ENCODE data around the gene PDE7B. TPM values are rescaled to one million over a fixed set of nuclear protein-coding genes. Genes with fewer than 3 reads are reported as not detected.

The PDE7B gene
- total and polyA plus RNA-seq, 2 of the 8 experiments (the other 6 are each of a cell fraction or from before 2014, with no cell fraction given) = not detected

DNA sequence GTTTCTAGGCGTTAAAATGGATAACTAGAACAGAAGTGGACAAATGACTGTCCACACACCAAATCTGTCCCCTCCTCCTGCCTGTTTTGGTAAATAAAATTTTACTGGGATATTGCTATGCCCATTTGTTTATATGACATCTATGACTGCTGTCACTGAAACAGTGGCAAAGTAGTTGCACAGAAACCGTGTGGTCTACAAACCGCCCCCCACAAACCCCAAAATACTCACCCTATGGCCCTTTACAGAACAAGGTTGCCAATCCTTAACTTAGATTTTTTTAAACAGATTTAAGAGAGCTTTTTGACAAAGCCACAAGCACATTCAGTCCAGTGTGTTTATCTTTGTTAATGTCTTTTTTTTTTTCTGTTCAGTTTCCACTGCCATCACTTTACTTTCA, 260.8 kb downstream of the PDE7B start:
- Histone ChIP-seq H3K18ac (ENCODE audit: extremely low read depth, low read length) (no peak overlapping the region), H2BK15ac (ENCODE audit: low read length) (no peak overlapping the region), H3K4me1 (replicated peaks in 1 of 4; ENCODE audit: control insufficient read depth in 3 of 4, insufficient read depth in 4 of 4, low read length in 3 of 4) (no peaks in the 10 kb centered on the region; a peak in 1 of 7 replicates), H3K14ac (ENCODE audit: insufficient read length) (no peak overlapping the region), H2BK12ac (ENCODE audit: low read depth, low read length) (no peak overlapping the region), H3K56ac (replicated peaks; ENCODE audit: insufficient read length, low read depth, low read length) (no peak overlapping the region), H4K5ac (ENCODE audit: insufficient read length, low read depth, low read length) (no peak overlapping the region), H3K9ac (replicated peaks in 1 of 4; ENCODE audit: extremely low read depth in 1 of 4, low read depth in 3 of 4, low read length in 3 of 4) (no peak overlapping the region), H3K4ac (replicated peaks; ENCODE audit: insufficient read length, low read depth, low read length) (no peak overlapping the region), H3K79me2 (ENCODE audit: control insufficient read depth in 1 of 2, insufficient read depth in 2 of 2, low read length in 2 of 2) (no peaks in the 10 kb centered on the region), H2AFZ (ENCODE audit: low read length) (no peak overlapping the region), H3K79me1 (ENCODE audit: low read depth, low read length) (no peaks in the 10 kb centered on the region), H3K9me3 (ENCODE audit: insufficient read depth in 2 of 2, low read depth in 1 of 2, low read length in 1 of 2) (no peaks in the 10 kb centered on the region), H2BK120ac (replicated peaks; ENCODE audit: low read depth, low read length) (no peak overlapping the region), H4K20me1 (replicated peaks in 1 of 2; ENCODE audit: control insufficient read depth in 1 of 2, insufficient read depth in 2 of 2, low read length in 2 of 2) (no peaks in the 10 kb centered on the region), H3K27me3 (replicated peaks in 1 of 4; ENCODE audit: control insufficient read depth in 3 of 4, extremely low read depth in 1 of 4, insufficient read depth in 3 of 4, low read length in 3 of 4) (peaks cover 3 to 15% (median 14%) of the 10 kb centered on the region in 4 experiments; a peak in 5 of 7 replicates), H3K27ac (ENCODE audit: low read depth, low read length) (no peak overlapping the region), H4K91ac (replicated peaks; ENCODE audit: insufficient read length, low read length) (no peak overlapping the region), H2BK5ac (ENCODE audit: low read depth, low read length) (no peak overlapping the region), H3K23me2 (ENCODE audit: low read depth, low read length) (no peaks in the 10 kb centered on the region), H4K8ac (ENCODE audit: extremely low read depth, insufficient read depth, low read length) (no peak overlapping the region), H3K36me3 (ENCODE audit: control insufficient read depth in 2 of 4, insufficient read depth in 4 of 4, low read length in 3 of 4) (no peaks in the 10 kb centered on the region), H3K4me3 (ENCODE audit: extremely low read depth in 1 of 4, insufficient read depth in 2 of 4, low read depth in 3 of 4, low read length in 4 of 4) (no peak overlapping the region), H3K4me2 (ENCODE audit: insufficient read depth in 1 of 2, low read depth in 2 of 2, low read length in 2 of 2) (no peak overlapping the region), H2AK5ac (ENCODE audit: low read depth, low read length) (no peak overlapping the region), H2BK20ac (ENCODE audit: low read length) (no peak overlapping the region), H3K23ac (ENCODE audit: insufficient read length) (no peak overlapping the region)
- WGBS, 2 experiments (ENCODE audit: extremely low coverage in 1 of 2, insufficient coverage in 1 of 2, insufficient read length in 1 of 2, insufficient replicate concordance in 2 of 2, low coverage in 1 of 2, low lambda C conversion rate in 2 of 2, missing lambda C conversion rate in 1 of 2) = 94% methylated on average over 3 of the region's 3 CpGs; no CpG with 5 or more reads in 1 of the 2 experiments
- FAIRE-seq (no peak), DNase-seq (ENCODE audit: low read depth in 1 of 2, low spot score in 2 of 2) (no peak)
- ChIA-PET CTCF (ENCODE audit: partially characterized antibody) (interaction anchor here (1.2 to 3.2 kb wide), 2 partner anchors 9 to 353 kb away, joined by 3 to 15 read pairs; no protein-coding TSS in a partner anchor), POLR2A (ENCODE audit: partially characterized antibody) (no interaction called here)
- TF ChIP-seq TAF7 (optimal IDR thresholded peaks at IDR 0.05; ENCODE audit: borderline replicate concordance, low read depth, low read length) = no peak
- no peak for TF ChIP-seq RBBP5 (IDR thresholded peaks at IDR 0.05; ENCODE audit: borderline replicate concordance, low read depth, low read length)
- no peak for TF ChIP-seq POLR2AphosphoS5 (IDR thresholded peaks at IDR 0.05; ENCODE audit: low read depth, low read length)

Measured in H1 (cell line).